DOHH2 (cell line): ENCODE results near the gene AP5S1.

Experiments
- H3F3A ChIP-seq: fragments of 200-600 bp; sonication (generic), shearing (Covaris generic); 2 replicates; pipeline ENCODE4 v1.6.0; 2016; ENCODE audit warnings: antibody characterized with exemption, mild to moderate bottlenecking; ENCODE audit not compliant: control insufficient read depth, insufficient read depth
- H3K27ac ChIP-seq: fragments of 200-600 bp; sonication (generic); 2 replicates; pipeline ENCODE4 v1.5.1; 2014; ENCODE audit warnings: low read depth, mild to moderate bottlenecking, low read length, moderate library complexity
- H3K27me3 ChIP-seq: fragments of 200-600 bp; sonication (generic); 2 replicates; pipeline ENCODE4 v1.6.1; 2014; ENCODE audit warnings: mild to moderate bottlenecking, low read length, mixed read lengths; ENCODE audit not compliant: control insufficient read depth
- H3K36me3 ChIP-seq: fragments of 200-600 bp; sonication (generic); 2 replicates; pipeline ENCODE4 v1.6.1; 2014; ENCODE audit warnings: mild to moderate bottlenecking, low read length, moderate library complexity, mixed read lengths; ENCODE audit not compliant: control insufficient read depth
- H3K4me1 ChIP-seq: fragments of 200-600 bp; sonication (generic); 2 replicates; pipeline ENCODE4 v1.6.1; 2014; ENCODE audit warnings: mild to moderate bottlenecking, low read length, mixed read lengths; ENCODE audit not compliant: control insufficient read depth
- H3K4me2 ChIP-seq: fragments of 200-600 bp; sonication (generic); 2 replicates; pipeline ENCODE4 v1.6.0; 2014; ENCODE audit warnings: mild to moderate bottlenecking, low read length, moderate library complexity
- H3K4me3 ChIP-seq: fragments of 200-600 bp; sonication (generic); 2 replicates; pipeline ENCODE4 v1.5.1; 2014; ENCODE audit warnings: mild to moderate bottlenecking, low read length, mixed read lengths
- H3K79me2 ChIP-seq: fragments of 200-600 bp; sonication (generic); 2 replicates; pipeline ENCODE4 v1.6.1; 2014; ENCODE audit warnings: mild to moderate bottlenecking, low read length, mixed read lengths; ENCODE audit not compliant: control insufficient read depth
- H3K9me2 ChIP-seq: fragments of 200-600 bp; sonication (generic); replicated peaks from 2 replicates; pipeline ENCODE4 v1.6.1; 2014; ENCODE audit warnings: mild to moderate bottlenecking, low read length, mixed read lengths; ENCODE audit not compliant: control insufficient read depth
- H3K9me3 ChIP-seq: fragments of 200-600 bp; sonication (generic); 2 replicates; pipeline ENCODE4 v1.6.1; 2014; ENCODE audit warnings: antibody characterized with exemption, low read length, mixed read lengths; ENCODE audit not compliant: control insufficient read depth, insufficient read depth
- H4K20me1 ChIP-seq: fragments of 200-600 bp; sonication (generic); 2 replicates; pipeline ENCODE4 v1.6.0; 2014; ENCODE audit warnings: low read depth, mild to moderate bottlenecking, antibody characterized with exemption, low read length, moderate library complexity; ENCODE audit not compliant: control insufficient read depth, insufficient read depth
- EZH2phosphoT487 ChIP-seq: fragments of 200-600 bp; sonication (generic); IDR thresholded peaks from 2 replicates; pipeline ENCODE4 v1.6.1; 2017; ENCODE audit warnings: borderline replicate concordance, mild to moderate bottlenecking, antibody characterized with exemption, low read length, moderate library complexity, mixed read lengths
- TF ChIP-seq, protein P1 (sequence below): fragments of 200-600 bp; sonication (generic); IDR thresholded peaks from one replicate; pipeline ENCODE4 v1.5.1; 2014; ENCODE audit warnings: antibody characterized with exemption, mild to moderate bottlenecking, low read depth, low read length; ENCODE audit not compliant: poor library complexity, severe bottlenecking

The AP5S1 gene

DNA sequence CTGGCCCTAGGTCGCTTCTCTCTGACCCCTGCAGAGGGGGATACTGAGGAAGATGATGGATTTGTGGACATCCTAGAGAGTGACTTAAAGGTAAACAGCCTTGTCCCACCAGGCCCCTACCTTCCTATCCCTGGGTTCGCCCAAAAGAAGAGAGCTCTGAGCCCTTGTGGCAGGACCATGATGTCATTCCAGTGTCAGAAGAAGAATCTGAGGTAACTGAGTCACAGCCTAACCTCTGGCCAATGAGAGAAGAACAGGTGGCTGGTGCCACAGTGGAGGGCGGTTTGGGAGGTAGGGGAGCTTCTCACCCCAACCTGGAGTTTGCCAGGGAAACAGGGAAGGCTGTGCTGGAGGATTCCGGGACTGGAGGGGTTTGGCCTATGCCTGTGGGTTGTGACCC is 19.0 kb upstream of the AP5S1 start:
- H3K4me1 ChIP-seq = peaks cover 39% of the 10 kb centered on the region
- H3K27me3 ChIP-seq = no peaks in the 10 kb centered on the region
- no peak for TF ChIP-seq EZH2phosphoT487
- TF ChIP-seq, protein P1, sequence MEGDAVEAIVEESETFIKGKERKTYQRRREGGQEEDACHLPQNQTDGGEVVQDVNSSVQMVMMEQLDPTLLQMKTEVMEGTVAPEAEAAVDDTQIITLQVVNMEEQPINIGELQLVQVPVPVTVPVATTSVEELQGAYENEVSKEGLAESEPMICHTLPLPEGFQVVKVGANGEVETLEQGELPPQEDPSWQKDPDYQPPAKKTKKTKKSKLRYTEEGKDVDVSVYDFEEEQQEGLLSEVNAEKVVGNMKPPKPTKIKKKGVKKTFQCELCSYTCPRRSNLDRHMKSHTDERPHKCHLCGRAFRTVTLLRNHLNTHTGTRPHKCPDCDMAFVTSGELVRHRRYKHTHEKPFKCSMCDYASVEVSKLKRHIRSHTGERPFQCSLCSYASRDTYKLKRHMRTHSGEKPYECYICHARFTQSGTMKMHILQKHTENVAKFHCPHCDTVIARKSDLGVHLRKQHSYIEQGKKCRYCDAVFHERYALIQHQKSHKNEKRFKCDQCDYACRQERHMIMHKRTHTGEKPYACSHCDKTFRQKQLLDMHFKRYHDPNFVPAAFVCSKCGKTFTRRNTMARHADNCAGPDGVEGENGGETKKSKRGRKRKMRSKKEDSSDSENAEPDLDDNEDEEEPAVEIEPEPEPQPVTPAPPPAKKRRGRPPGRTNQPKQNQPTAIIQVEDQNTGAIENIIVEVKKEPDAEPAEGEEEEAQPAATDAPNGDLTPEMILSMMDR = no peak
- H3K9me3 ChIP-seq = no peaks in the 10 kb centered on the region
- no peak overlapping the region for H3K4me3 ChIP-seq
- no peak overlapping the region for H3K4me2 ChIP-seq
- peaks cover 26% of the 10 kb centered on the region for H3K79me2 ChIP-seq
- H3K27ac ChIP-seq = no peak overlapping the region
- no peaks in the 10 kb centered on the region for H3K9me2 ChIP-seq
- H3K36me3 ChIP-seq = peaks cover 71% of the 10 kb centered on the region
- H3F3A ChIP-seq = peaks cover 11% of the 10 kb centered on the region; the same call in 1 of the 2 replicates
- no peaks in the 10 kb centered on the region for H4K20me1 ChIP-seq

GRCh38 chr20:3801846-3802245 is 18.5 kb upstream of the AP5S1 start:
- Histone ChIP-seq H3K4me3 (no peak overlapping the region), H3K36me3 (peaks cover 71% of the 10 kb centered on the region), H3K27me3 (no peaks in the 10 kb centered on the region), H3K4me1 (peaks cover 38% of the 10 kb centered on the region), H3K4me2 (no peak overlapping the region), H3K79me2 (peaks cover 21% of the 10 kb centered on the region), H3F3A (peaks cover 11% of the 10 kb centered on the region; the same call in 1 of the 2 replicates), H3K27ac (no peak overlapping the region), H3K9me2 (no peaks in the 10 kb centered on the region), H3K9me3 (no peaks in the 10 kb centered on the region), H4K20me1 (no peaks in the 10 kb centered on the region)
- TF ChIP-seq, protein P1 = no peak
- TF ChIP-seq EZH2phosphoT487 = no peak

- Histone ChIP-seq H3K36me3 (peaks cover 71% of the 10 kb centered on the region), H3K79me2 (peaks cover 13% of the 10 kb centered on the region), H3K27me3 (no peaks in the 10 kb centered on the region), H3K4me3 (no peak overlapping the region), H3K4me2 (no peak overlapping the region), H3K9me2 (no peaks in the 10 kb centered on the region), H3K27ac (no peak overlapping the region), H3K9me3 (no peaks in the 10 kb centered on the region), H3K4me1 (peaks cover 37% of the 10 kb centered on the region), H4K20me1 (no peaks in the 10 kb centered on the region), H3F3A (peaks cover 11% of the 10 kb centered on the region; the same call in 1 of the 2 replicates)
- TF ChIP-seq EZH2phosphoT487 = no peak
- TF ChIP-seq, protein P1 = no peak
Observed at GRCh38 chr20:3802524-3803239, 17.7 kb upstream of the AP5S1 start.
